Activated CD8-positive, alpha-beta memory T cell treated with anti-CD3 and anti-CD28 coated beads for 1 hour (primary cell): ENCODE results near the gene DMAC2.
"Not testable (repeated sequence)": the region's sequence is repeated elsewhere in the genome, so short reads cannot be mapped to it uniquely, and the experiment has no call there.

Experiments used
- DNase-seq, 2 donors: peaks; one replicate each; pipeline ENCODE4 v3.0.0-alpha.2; 2020; ENCODE audit warnings: low read depth in 1 of 2; ENCODE audit errors: extremely low read depth in 1 of 2

DMAC2 gene

GRCh38 chr19:41402010-41402409 lies 37.7 kb downstream of the DMAC2 start:
- no peak for DNase-seq

GRCh38 chr19:41401483-41401882 lies 38.2 kb downstream of the DMAC2 start:
- no peak for DNase-seq

GRCh38 chr19:41399525-41399924 lies 40.2 kb downstream of the DMAC2 start:
- no peak for DNase-seq

- DNase-seq = no peak
Measured at GRCh38 chr19:41399091-41399490, 40.6 kb downstream of the DMAC2 start.

- no peak for DNase-seq
Measured at GRCh38 chr19:41398598-41398997, 41.1 kb downstream of the DMAC2 start.

- no peak for DNase-seq
Measured at GRCh38 chr19:41398050-41398418, 41.7 kb downstream of the DMAC2 start.

- peak; percentile 98 for DNase-seq
Measured at GRCh38 chr19:41397086-41398049, 42.3 kb downstream of the DMAC2 start, which contains the start of the genes BCKDHA and EXOSC5. BCKDHA (plus strand) TSS chr19:41397818; CDS start chr19:41397828, 10 bp downstream. EXOSC5 (minus strand) TSS chr19:41397359; CDS start chr19:41397328, 31 bp downstream.

- DNase-seq = no peak
Measured at GRCh38 chr19:41395355-41395754, 44.4 kb downstream of the DMAC2 start.

- no peak for DNase-seq
Measured at GRCh38 chr19:41392775-41393174, 46.9 kb downstream of the DMAC2 start.

- DNase-seq = no peak
Measured at GRCh38 chr19:41391618-41392017, 48.1 kb downstream of the DMAC2 start.

- DNase-seq = no peak
Measured at GRCh38 chr19:41386442-41386841, 53.3 kb downstream of the DMAC2 start.

GRCh38 chr19:41384351-41384750 lies 55.4 kb downstream of the DMAC2 start:
- no peak for DNase-seq

- not testable (repeated sequence) for DNase-seq
Measured at GRCh38 chr19:41381536-41381935, 58.2 kb downstream of the DMAC2 start.
